K562 (cell line): ENCODE results near the gene RPN1. TPM values are rescaled to one million over a fixed set of nuclear protein-coding genes. Genes with fewer than 3 reads are reported as not detected.

Experiments used
- GATAD2B ChIP-seq: fragments of 450-650 bp; IDR thresholded peaks from 2 replicates; pipeline ENCODE4 v1.6.1; 2017; ENCODE audit warnings: mild to moderate bottlenecking, borderline replicate concordance
- HES1 ChIP-seq: fragments of 450-650 bp; IDR thresholded peaks from 2 replicates; pipeline ENCODE4 v1.6.1; 2016; ENCODE audit warnings: low read depth, mild to moderate bottlenecking, moderate library complexity
- HMGXB4 ChIP-seq: sonication (generic); formaldehyde crosslinking; IDR thresholded peaks from 2 replicates; pipeline ENCODE4 v1.8.1; 2023; ENCODE audit warnings: mild to moderate bottlenecking, missing genetic modification reagents
- MCM5 ChIP-seq: fragments of 450-650 bp; IDR thresholded peaks from 2 replicates; pipeline ENCODE4 v1.6.1; 2016; ENCODE audit warnings: low read depth
- NFIX ChIP-seq: fragments of 250-450 bp; sonication (Bioruptor Pico); IDR thresholded peaks from 2 replicates; pipeline ENCODE4 v1.4.0; 2020; ENCODE audit warnings: low read depth, mild to moderate bottlenecking, moderate library complexity
- POLR2H ChIP-seq: IDR thresholded peaks from 2 replicates; pipeline ENCODE4 v1.6.1; 2016; ENCODE audit warnings: missing genetic modification characterization, low read depth, mild to moderate bottlenecking, control low read depth, missing compliant biosample characterization, moderate library complexity
- PRPF4 ChIP-seq: fragments of 200-400 bp; formaldehyde crosslinking; IDR thresholded peaks from one replicate; pipeline ENCODE4 v1.6.1; 2017; ENCODE audit warnings: low read length, low read depth, mild to moderate bottlenecking; ENCODE audit not compliant: insufficient read depth, poor library complexity, severe bottlenecking
- TFAM ChIP-seq: fragments of 250-450 bp; sonication (Bioruptor Pico); conservative IDR thresholded peaks from 2 replicates; pipeline ENCODE4 v1.5.0; 2021; ENCODE audit warnings: mild to moderate bottlenecking, moderate library complexity
- ZFP36 ChIP-seq: fragments of 150-350 bp; IDR thresholded peaks from 2 replicates; pipeline ENCODE4 v1.6.1; 2018; ENCODE audit warnings: low read length, low read depth; ENCODE audit not compliant: partially characterized antibody
- ZNF124 ChIP-seq: sonication (generic); formaldehyde crosslinking; IDR thresholded peaks from 2 replicates; pipeline ENCODE4 v1.8.1; 2022; ENCODE audit warnings: missing genetic modification reagents
- ZNF224 ChIP-seq: sonication (generic); formaldehyde crosslinking; IDR thresholded peaks from 2 replicates; pipeline ENCODE4 v1.8.0; 2022; ENCODE audit warnings: mild to moderate bottlenecking, missing genetic modification reagents
- ZNF407 ChIP-seq: fragments of 450-650 bp; IDR thresholded peaks from 2 replicates; pipeline ENCODE4 v1.6.1; 2016; ENCODE audit warnings: low read depth
- ZNF436 ChIP-seq: fragments of 250-450, 450-650 bp; sonication (Bioruptor Pico); formaldehyde crosslinking; IDR thresholded peaks from 2 replicates; pipeline ENCODE4 v1.7.0; 2020; ENCODE audit warnings: mild to moderate bottlenecking
- polyA plus RNA-seq, 8 experiments: library from polyadenylated mRNA; depleted of rRNA in 4 of 8; stranded (reverse) in 5 of 8; unstranded in 3 of 8; fragments of >200 nt; fragmentation: Nextera tagmentation in 2 of 8; fragmentation: Illumina TruSeq in 1 of 8; extraction: Ambion mirVana in 2 of 8; extraction: Trizol in 1 of 8; gene quantifications; 2 replicates each; pipeline versions ENCODE4 v1.2.1 to v1.2.3, GENCODE V29; 2011 to 2014; ENCODE audit warnings: inconsistent platforms in 1 of 8, missing spikeins in 1 of 8
- total RNA-seq, 7 experiments: library from RNA; depleted of rRNA in 6 of 7; stranded (reverse); fragments of >200 nt in 6 of 7; fragmentation: Illumina TruSeq in 2 of 7; extraction: Trizol in 2 of 7; gene quantifications; 2 replicates each; pipeline versions ENCODE4 v1.2.1 to v1.2.3, GENCODE V29; 2011 to 2021; ENCODE audit warnings: low replicate concordance in 1 of 7
- TF ChIP-seq, protein P1 (sequence below): fragments of 250-450 bp; sonication (Bioruptor Pico); IDR thresholded peaks from 2 replicates; pipeline ENCODE4 v1.5.0; 2021; ENCODE audit warnings: mild to moderate bottlenecking, borderline replicate concordance

RPN1 gene
- total and polyA plus RNA-seq, 9 of the 15 experiments (the other 6 are each of a cell fraction or from before 2014, with no cell fraction given) = 39.5 to 300 (median 148) TPM

GRCh38 chr3:128680603-128681368 lies 30.2 kb upstream of the RPN1 start (continued):
- peak; percentile 85; the same call in 1 of the 2 replicates for TF ChIP-seq HMGXB4 (CRISPR knock-in tag)
- TF ChIP-seq NFIX = no peak
- no peak for TF ChIP-seq MCM5
- TF ChIP-seq ZFP36 = no peak
- TF ChIP-seq HES1 = no peak
- no peak for TF ChIP-seq ZNF224 (CRISPR knock-in tag)
- TF ChIP-seq, protein P1, sequence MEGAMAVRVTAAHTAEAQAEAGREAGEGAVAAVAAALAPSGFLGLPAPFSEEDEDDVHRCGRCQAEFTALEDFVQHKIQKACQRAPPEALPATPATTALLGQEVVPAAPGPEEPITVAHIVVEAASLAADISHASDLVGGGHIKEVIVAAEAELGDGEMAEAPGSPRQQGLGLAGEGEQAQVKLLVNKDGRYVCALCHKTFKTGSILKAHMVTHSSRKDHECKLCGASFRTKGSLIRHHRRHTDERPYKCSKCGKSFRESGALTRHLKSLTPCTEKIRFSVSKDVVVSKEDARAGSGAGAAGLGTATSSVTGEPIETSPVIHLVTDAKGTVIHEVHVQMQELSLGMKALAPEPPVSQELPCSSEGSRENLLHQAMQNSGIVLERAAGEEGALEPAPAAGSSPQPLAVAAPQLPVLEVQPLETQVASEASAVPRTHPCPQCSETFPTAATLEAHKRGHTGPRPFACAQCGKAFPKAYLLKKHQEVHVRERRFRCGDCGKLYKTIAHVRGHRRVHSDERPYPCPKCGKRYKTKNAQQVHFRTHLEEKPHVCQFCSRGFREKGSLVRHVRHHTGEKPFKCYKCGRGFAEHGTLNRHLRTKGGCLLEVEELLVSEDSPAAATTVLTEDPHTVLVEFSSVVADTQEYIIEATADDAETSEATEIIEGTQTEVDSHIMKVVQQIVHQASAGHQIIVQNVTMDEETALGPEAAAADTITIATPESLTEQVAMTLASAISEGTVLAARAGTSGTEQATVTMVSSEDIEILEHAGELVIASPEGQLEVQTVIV (CRISPR knock-in tag) = no peak
- TF ChIP-seq ZNF407 = no peak
- no peak for TF ChIP-seq PRPF4
- TF ChIP-seq ZNF436 (CRISPR knock-in tag) = no peak
- no peak for TF ChIP-seq ZNF124 (CRISPR knock-in tag)
- peak; percentile 94; the same call in 1 of the 2 replicates for TF ChIP-seq POLR2H
- no peak for TF ChIP-seq TFAM
- no peak for TF ChIP-seq GATAD2B
